ENCODE measurements around the gene SDK1.

The SDK1 gene

GRCh38 chr7:3807824-3808223 is 506.8 kb downstream of the SDK1 start:
- TF ChIP-seq CTCF (IDR thresholded peaks at IDR 0.05; ENCODE audit: extremely low read depth, insufficient read depth, missing control alignments) = no peak
- in situ Hi-C loops (cut with MboI; ENCODE audit: low pct_unique_long_range_greater_than_20kb, low sequenced_read_pairs, unreplicated experiment) = no loop called here
- no peak for DNase-seq (ENCODE audit: low spot score)

- in situ Hi-C loops (cut with MboI; ENCODE audit: low pct_unique_long_range_greater_than_20kb, low sequenced_read_pairs, unreplicated experiment) = no loop called here
- TF ChIP-seq CTCF (IDR thresholded peaks at IDR 0.05; ENCODE audit: extremely low read depth, insufficient read depth, missing control alignments) = no peak
- no peak for DNase-seq (ENCODE audit: low spot score)
Measured at GRCh38 chr7:3821488-3821887, 520.4 kb downstream of the SDK1 start.

GRCh38 chr7:3825491-3825890 is 524.4 kb downstream of the SDK1 start:
- no peak for TF ChIP-seq CTCF (IDR thresholded peaks at IDR 0.05; ENCODE audit: extremely low read depth, insufficient read depth, missing control alignments)
- DNase-seq (ENCODE audit: low spot score) = no peak
- in situ Hi-C loops (cut with MboI; ENCODE audit: low pct_unique_long_range_greater_than_20kb, low sequenced_read_pairs, unreplicated experiment) = no loop called here

GRCh38 chr7:3832199-3832598 is 531.1 kb downstream of the SDK1 start:
- no peak for TF ChIP-seq CTCF (IDR thresholded peaks at IDR 0.05; ENCODE audit: extremely low read depth, insufficient read depth, missing control alignments)
- in situ Hi-C loops (cut with MboI; ENCODE audit: low pct_unique_long_range_greater_than_20kb, low sequenced_read_pairs, unreplicated experiment) = no loop called here
- no peak for DNase-seq (ENCODE audit: low spot score)

- in situ Hi-C loops (cut with MboI; ENCODE audit: low pct_unique_long_range_greater_than_20kb, low sequenced_read_pairs, unreplicated experiment) = no loop called here
- DNase-seq (ENCODE audit: low spot score) = no peak
- no peak for TF ChIP-seq CTCF (IDR thresholded peaks at IDR 0.05; ENCODE audit: extremely low read depth, insufficient read depth, missing control alignments)
Measured at GRCh38 chr7:3835109-3835508, 534.1 kb downstream of the SDK1 start.

GRCh38 chr7:3836855-3837254 is 535.8 kb downstream of the SDK1 start:
- TF ChIP-seq CTCF (IDR thresholded peaks at IDR 0.05; ENCODE audit: extremely low read depth, insufficient read depth, missing control alignments) = no peak
- in situ Hi-C loops (cut with MboI; ENCODE audit: low pct_unique_long_range_greater_than_20kb, low sequenced_read_pairs, unreplicated experiment) = no loop called here
- DNase-seq (ENCODE audit: low spot score) = no peak

- DNase-seq (ENCODE audit: low spot score) = no peak
- in situ Hi-C loops (cut with MboI; ENCODE audit: low pct_unique_long_range_greater_than_20kb, low sequenced_read_pairs, unreplicated experiment) = no loop called here
- no peak for TF ChIP-seq CTCF (IDR thresholded peaks at IDR 0.05; ENCODE audit: extremely low read depth, insufficient read depth, missing control alignments)
Measured at GRCh38 chr7:3844540-3845151, 543.6 kb downstream of the SDK1 start.
